ENCODE measurements around the gene ENTR1. TPM values are rescaled to one million over a fixed set of nuclear protein-coding genes. Genes with fewer than 3 reads are reported as not detected.
A peak's percentile ranks its signal among the peaks of the same experiment; 100 is the strongest.

The ENTR1 gene
- total and polyA plus RNA-seq, 10 of the 15 experiments (the other 5 are each of a cell fraction or from before 2014, with no cell fraction given), result 8.2 to 96.4 (median 41.1) TPM

GRCh38 chr9:136396219-136396515 lies 14.2 kb downstream of the ENTR1 start:
- H3K79me2 ChIP-seq (ENCODE audit: control insufficient read depth, insufficient read depth, low read length), result peaks cover 26% of the 10 kb centered on the region
- TF ChIP-seq TARDBP (IDR thresholded peaks at IDR 0.05; ENCODE audit: borderline replicate concordance), result no peak
- no TSS peak for BruUV-seq (replicated peaks)
- RAD21 ChIA-PET (ENCODE audit: unreplicated experiment), result no interaction called here
- intact Hi-C loops (cut with micrococcal nuclease; ENCODE audit: unreplicated experiment), result no loop called here
- H3K4me2 ChIP-seq (ENCODE audit: control insufficient read depth, insufficient read depth), result no peak overlapping the region
- POLR2A ChIA-PET, result no interaction called here
- FAIRE-seq (no peak), DNase-seq (ENCODE audit: low read depth, low spot score) (no peak), ATAC-seq (no peak)
- SMC1A ChIA-PET (ENCODE audit: uncharacterized antibody, unreplicated experiment), result no interaction called here
- no peaks in the 10 kb centered on the region for H3K27me3 ChIP-seq (replicated peaks in 1 of 2; ENCODE audit: control insufficient read depth in 2 of 2, insufficient read depth in 2 of 2, low read length in 1 of 2)
- H3K9me3 ChIP-seq (replicated peaks; ENCODE audit: control insufficient read depth, insufficient read depth, low read length), result no peaks in the 10 kb centered on the region
- H3K27ac ChIP-seq (ENCODE audit: control insufficient read depth, insufficient read depth), result no peak overlapping the region
- no peaks in the 10 kb centered on the region for H4K20me1 ChIP-seq (ENCODE audit: control insufficient read depth, insufficient read depth)
- in situ Hi-C loops (cut with MboI), result loop anchor here (5.0 kb wide), 1 partner anchor 59 kb away; no protein-coding TSS in a partner anchor
- H3K4me1 ChIP-seq (ENCODE audit: control insufficient read depth, insufficient read depth, low read length), result peaks cover 11% of the 10 kb centered on the region
- 100% methylated on average over 4 of the region's 4 CpGs for WGBS (ENCODE audit: insufficient coverage, insufficient replicate concordance, low lambda C conversion rate, missing lambda C conversion rate)
- no peak overlapping the region for H3K9ac ChIP-seq (ENCODE audit: control insufficient read depth, insufficient read depth, low read length)
- CTCF ChIA-PET, result no interaction called here
- H3K4me3 ChIP-seq, result no peak overlapping the region
- H3K36me3 ChIP-seq (ENCODE audit: control insufficient read depth in 2 of 2, insufficient read depth in 2 of 2, low read length in 1 of 2), result peaks cover 19 to 33% of the 10 kb centered on the region in 2 experiments
- no peak overlapping the region for H2AFZ ChIP-seq (ENCODE audit: control insufficient read depth, low read depth, low read length)

- H3K27ac ChIP-seq (ENCODE audit: control insufficient read depth, insufficient read depth), result no peak overlapping the region
- intact Hi-C loops (cut with micrococcal nuclease; ENCODE audit: unreplicated experiment) (no loop called here), in situ Hi-C loops (cut with MboI) (loop anchor here (5.0 kb wide), 1 partner anchor 58 kb away; no protein-coding TSS in a partner anchor)
- no peak overlapping the region for H3K4me3 ChIP-seq
- H3K4me1 ChIP-seq (ENCODE audit: control insufficient read depth, insufficient read depth, low read length), result peaks cover 10% of the 10 kb centered on the region
- no peak overlapping the region for H2AFZ ChIP-seq (ENCODE audit: control insufficient read depth, low read depth, low read length)
- FAIRE-seq (no peak), ATAC-seq (no peak), DNase-seq (ENCODE audit: low read depth, low spot score) (no peak)
- ChIA-PET SMC1A (ENCODE audit: uncharacterized antibody, unreplicated experiment) (no interaction called here), POLR2A (no interaction called here), RAD21 (ENCODE audit: unreplicated experiment) (no interaction called here), CTCF (no interaction called here)
- peaks cover 26% of the 10 kb centered on the region for H3K79me2 ChIP-seq (ENCODE audit: control insufficient read depth, insufficient read depth, low read length)
- H4K20me1 ChIP-seq (ENCODE audit: control insufficient read depth, insufficient read depth), result no peaks in the 10 kb centered on the region
- WGBS (ENCODE audit: insufficient coverage, insufficient replicate concordance, low lambda C conversion rate, missing lambda C conversion rate), result 91% methylated on average over 23 of the region's 26 CpGs
- no peaks in the 10 kb centered on the region for H3K27me3 ChIP-seq (replicated peaks in 1 of 2; ENCODE audit: control insufficient read depth in 2 of 2, insufficient read depth in 2 of 2, low read length in 1 of 2)
- H3K4me2 ChIP-seq (ENCODE audit: control insufficient read depth, insufficient read depth), result no peak overlapping the region
- H3K9ac ChIP-seq (ENCODE audit: control insufficient read depth, insufficient read depth, low read length), result no peak overlapping the region
- H3K36me3 ChIP-seq (ENCODE audit: control insufficient read depth in 2 of 2, insufficient read depth in 2 of 2, low read length in 1 of 2), result peaks cover 19 to 33% of the 10 kb centered on the region in 2 experiments
- H3K9me3 ChIP-seq (replicated peaks; ENCODE audit: control insufficient read depth, insufficient read depth, low read length), result no peaks in the 10 kb centered on the region
- BruUV-seq (replicated peaks), result no TSS peak
- TF ChIP-seq BCL3 (IDR thresholded peaks at IDR 0.05; ENCODE audit: borderline replicate concordance, insufficient read depth, low read depth, low read length, poor library complexity, severe bottlenecking), result peak; percentile 56
- TF ChIP-seq POLR2A (IDR thresholded peaks at IDR 0.05; ENCODE audit: low read depth, low read length), result 0 out of 2 replicates have a peak, but pooled peaks have one; percentile 13
- no peak for TF ChIP-seq MAX (IDR thresholded peaks at IDR 0.05; ENCODE audit: low read depth, low read length)
- TF ChIP-seq BMI1 (IDR thresholded peaks at IDR 0.05; ENCODE audit: borderline replicate concordance), result no peak
- TF ChIP-seq SREBF2 (IDR thresholded peaks at IDR 0.05; ENCODE audit: low read length), result no peak
- no peak for TF ChIP-seq HDAC2 (IDR thresholded peaks at IDR 0.05)
- TF ChIP-seq STAT3 (IDR thresholded peaks at IDR 0.05; ENCODE audit: low read depth, low read length), result no peak
- no peak for TF ChIP-seq EED (IDR thresholded peaks at IDR 0.05; ENCODE audit: low read depth)
- no peak for TF ChIP-seq IRF5 (IDR thresholded peaks at IDR 0.05; ENCODE audit: borderline replicate concordance)
- TF ChIP-seq NFIC (IDR thresholded peaks at IDR 0.05; ENCODE audit: low read depth, low read length), result no peak
- no peak for TF ChIP-seq ZNF384 (IDR thresholded peaks at IDR 0.05; ENCODE audit: borderline replicate concordance, low read depth, low read length)
- TF ChIP-seq CREB1 (IDR thresholded peaks at IDR 0.05; ENCODE audit: low read depth), result no peak
- TF ChIP-seq SP1 (IDR thresholded peaks at IDR 0.05; ENCODE audit: low read depth, low read length), result no peak
Observed at GRCh38 chr9:136395345-136396218, 14.8 kb downstream of the ENTR1 start.

Measured in GM12878 (cell line).